ENCODE measurements around the gene KNDC1.
"Not testable (repeated sequence)": the region's sequence is repeated elsewhere in the genome, so short reads cannot be mapped to it uniquely, and the experiment has no call there.

KNDC1 gene

DNA sequence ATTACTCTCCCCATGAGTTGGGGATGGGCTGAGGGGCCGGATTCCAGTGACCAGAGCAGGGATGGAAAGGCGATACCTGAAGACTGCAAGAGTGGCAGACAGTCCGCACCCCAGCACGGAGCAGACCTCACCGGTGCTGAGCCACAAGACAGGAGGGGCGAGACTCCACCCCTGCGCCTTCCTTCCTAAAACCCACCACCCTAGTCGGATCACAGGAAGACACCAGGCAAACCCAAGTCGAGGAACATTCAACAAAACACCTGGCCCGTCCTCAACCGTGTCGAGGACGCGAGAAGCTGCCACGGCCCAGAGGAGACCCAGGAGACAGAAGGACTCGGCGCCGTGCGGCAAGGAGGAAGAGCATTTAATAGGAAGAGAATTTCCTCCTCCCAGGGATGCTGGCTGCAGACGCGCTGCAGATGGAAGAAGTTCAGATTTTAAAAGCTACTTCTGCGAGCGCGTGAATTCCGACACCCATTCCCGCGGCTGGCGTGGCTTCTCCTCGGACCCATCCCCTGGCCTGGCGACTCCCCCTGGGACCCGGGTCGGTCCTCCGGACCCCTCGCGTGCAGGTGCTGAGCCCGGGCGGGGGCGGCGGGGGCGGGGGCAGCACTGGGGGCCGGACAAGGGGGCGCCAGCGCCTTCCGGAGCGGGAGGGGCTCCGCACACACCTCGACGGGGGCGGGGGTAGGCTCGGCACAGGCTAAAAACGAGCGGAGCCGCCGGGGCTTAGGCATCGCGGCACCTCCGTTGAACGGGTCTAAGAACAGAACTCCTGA is 69.4 kb downstream of the KNDC1 start:
- DNase-seq = no peak

DNA sequence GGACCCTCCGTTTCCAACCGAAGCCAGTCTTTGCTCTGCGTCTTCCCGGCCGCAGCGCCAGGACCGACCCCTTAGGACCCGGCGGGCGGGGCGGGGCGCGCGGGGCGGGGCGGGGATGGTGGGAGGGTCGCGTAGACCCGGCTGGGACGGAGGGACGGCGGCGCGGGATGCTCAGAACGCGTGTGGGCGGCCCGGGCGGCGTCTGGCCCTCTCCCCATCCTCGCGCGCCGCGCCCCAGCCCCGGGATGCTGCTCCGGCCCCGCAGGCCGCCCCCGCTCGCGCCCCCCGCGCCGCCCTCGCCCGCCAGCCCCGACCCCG is 70.0 kb downstream of the KNDC1 start, which contains the start of gene UTF1:
TSS of gene UTF1 (plus strand) at position 174 of the 318 bp plus-strand sequence. CDS start at position 246, 72 bp downstream.
- DNase-seq = no peak

DNA sequence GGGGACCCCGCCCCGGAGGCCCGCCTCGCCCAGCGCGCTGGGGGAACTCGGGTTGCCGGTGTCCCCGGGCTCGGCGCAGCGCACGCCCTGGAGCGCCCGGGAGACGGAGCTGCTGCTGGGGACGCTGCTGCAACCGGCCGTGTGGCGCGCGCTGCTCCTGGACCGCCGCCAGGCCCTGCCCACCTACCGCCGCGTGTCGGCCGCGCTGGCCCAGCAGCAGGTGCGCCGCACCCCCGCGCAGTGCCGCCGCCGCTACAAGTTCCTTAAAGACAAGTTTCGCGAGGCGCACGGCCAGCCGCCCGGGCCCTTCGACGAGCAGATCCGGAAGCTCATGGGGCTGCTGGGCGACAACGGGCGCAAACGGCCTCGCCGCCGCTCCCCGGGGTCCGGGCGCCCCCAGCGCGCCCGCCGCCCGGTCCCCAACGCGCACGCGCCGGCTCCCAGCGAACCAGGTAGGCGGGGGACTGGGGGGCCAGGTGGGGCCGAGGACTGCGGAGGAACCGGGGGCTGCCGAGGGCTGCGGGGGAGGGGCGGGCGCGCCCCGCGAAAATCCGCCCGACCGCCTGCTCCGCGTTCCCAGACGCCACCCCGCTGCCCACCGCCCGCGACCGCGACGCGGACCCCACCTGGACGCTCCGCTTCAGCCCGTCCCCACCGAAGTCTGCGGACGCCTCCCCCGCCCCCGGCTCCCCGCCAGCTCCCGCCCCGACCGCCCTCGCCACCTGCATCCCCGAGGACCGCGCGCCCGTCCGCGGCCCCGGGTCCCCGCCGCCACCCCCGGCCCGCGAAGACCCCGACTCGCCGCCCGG is 70.6 kb downstream of the KNDC1 start:
- no peak for DNase-seq

DNA sequence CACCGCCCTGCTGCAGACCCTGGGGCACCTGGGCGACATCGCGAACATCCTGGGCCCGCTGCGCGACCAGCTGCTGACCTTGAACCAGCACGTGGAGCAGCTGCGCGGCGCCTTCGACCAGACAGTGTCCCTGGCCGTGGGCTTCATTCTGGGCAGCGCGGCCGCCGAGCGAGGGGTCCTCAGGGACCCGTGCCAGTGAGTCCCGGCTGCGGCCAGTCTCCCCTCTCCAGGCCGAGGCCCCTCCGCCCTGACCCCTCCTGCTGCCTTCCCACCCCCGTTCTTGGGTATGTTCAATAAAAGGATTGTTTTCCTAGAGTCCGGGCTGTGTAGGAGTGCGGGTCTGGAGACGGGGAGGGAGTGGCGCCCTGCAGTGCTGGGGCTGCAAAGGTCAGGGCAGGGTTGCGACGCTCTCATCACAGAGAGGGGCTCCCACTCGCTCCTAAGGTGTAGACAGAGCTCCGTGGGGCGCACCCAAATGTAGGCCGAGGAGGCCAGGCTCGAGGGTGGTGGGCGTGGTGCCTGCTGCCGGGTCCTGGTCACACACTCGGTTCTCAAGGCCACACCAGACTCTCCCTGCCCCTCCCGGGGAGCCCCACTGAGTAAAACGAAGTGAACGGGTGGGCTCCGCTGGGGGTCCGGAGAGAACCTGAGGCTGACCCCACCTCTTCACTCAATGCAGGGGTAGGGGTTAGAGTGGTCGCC is 71.4 kb downstream of the KNDC1 start:
- no peak for DNase-seq

DNA sequence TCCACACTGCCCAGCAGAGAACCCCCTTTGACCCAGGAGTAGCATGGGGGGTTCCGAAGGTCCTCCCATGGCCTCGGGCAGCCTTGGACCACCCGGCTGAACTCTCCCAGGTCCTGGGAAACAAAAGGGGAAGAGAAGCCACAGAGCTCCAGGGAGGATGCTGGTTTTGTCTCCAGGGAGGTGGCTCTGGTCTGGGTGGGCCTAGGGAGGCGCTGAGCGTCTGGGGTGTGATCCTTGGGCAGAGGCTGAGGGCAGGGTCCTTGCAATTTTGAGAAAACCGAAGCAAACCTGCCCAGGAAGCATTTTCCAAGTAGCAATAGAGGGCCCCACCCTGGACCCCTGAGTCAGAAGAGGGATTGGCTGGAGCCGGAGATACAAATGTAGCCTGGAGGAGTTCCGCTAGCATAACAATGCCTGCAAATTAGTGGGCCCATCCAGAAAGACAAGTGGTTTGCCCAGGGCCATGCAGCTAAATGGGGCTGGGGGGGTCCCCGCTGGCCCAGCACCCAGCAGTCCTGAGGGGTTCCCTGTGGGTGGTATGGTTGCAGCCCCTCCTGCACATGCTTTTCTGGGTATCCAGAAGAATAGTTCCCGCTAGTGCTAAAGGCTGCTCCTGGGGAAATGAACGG is 72.0 kb downstream of the KNDC1 start:
- DNase-seq = no peak

DNA sequence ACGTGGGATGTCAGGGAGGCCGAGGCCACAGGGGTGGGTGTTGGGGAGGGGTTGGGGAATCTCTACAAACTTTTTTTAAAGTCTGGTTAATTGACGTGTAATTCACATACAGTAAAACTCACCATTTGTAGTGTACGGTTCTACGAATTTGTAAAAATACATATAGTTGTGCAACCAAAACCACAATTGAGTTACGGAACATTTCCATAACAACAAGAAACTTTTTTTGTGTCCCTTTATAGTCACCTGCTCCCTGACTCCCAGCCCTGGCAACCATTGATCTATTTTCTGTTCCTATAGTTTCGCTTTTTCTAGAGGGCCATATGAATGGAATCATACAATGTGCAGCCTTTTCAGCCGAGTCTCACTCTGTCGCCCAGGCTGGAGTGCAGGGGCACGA is 74.8 kb downstream of the KNDC1 start:
- DNase-seq = not testable (repeated sequence)

DNA sequence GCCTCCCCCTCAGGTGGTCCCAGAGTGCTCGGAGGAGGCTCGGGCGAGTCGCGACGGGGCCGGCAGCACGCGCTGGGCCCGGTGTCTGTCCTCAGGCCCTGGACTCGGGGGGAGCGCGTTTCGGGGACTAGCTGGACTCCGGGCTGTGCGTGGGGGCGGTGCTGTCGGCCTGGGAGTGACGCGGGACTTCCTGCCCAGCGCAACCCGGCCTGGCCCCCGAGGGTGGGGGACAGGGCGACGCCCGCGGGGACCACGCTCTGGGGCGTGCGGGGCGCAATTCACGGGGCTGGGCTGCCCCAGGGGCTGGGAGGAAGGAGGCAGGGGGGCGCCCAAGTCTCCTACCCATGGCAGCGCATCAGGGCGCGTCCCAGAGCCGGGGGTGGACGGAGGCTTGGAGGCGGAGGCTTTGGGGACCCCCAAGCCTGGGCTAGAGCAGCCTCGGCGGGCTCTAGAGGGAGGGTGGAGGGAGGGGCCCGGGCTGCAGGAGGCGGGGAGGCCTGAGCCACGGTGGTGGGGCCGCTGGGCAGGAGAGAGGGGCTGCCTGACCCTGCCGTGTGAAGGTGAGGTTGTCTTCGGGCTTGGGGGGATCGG is 75.3 kb downstream of the KNDC1 start:
- no peak for DNase-seq

DNA sequence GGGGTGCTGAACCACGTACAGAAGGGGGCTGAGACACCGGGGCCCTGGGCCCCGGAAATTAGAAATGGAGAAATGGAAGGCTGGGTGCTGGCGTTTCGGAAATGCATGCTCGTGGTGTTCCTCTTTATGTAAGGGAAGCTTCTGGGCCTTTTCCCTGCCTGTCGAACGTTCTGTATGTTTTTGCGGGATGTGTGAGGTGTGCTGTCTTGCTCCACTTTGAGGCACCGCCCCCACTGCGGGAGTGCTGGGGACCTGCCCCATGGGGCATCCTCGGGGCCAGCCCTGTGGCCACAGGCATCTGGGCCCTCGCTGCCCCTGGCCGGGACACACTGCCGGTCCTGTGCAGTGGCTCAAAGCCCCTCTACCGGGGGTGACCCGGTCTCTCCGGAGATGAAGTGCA is 75.9 kb downstream of the KNDC1 start:
- DNase-seq = no peak

DNA sequence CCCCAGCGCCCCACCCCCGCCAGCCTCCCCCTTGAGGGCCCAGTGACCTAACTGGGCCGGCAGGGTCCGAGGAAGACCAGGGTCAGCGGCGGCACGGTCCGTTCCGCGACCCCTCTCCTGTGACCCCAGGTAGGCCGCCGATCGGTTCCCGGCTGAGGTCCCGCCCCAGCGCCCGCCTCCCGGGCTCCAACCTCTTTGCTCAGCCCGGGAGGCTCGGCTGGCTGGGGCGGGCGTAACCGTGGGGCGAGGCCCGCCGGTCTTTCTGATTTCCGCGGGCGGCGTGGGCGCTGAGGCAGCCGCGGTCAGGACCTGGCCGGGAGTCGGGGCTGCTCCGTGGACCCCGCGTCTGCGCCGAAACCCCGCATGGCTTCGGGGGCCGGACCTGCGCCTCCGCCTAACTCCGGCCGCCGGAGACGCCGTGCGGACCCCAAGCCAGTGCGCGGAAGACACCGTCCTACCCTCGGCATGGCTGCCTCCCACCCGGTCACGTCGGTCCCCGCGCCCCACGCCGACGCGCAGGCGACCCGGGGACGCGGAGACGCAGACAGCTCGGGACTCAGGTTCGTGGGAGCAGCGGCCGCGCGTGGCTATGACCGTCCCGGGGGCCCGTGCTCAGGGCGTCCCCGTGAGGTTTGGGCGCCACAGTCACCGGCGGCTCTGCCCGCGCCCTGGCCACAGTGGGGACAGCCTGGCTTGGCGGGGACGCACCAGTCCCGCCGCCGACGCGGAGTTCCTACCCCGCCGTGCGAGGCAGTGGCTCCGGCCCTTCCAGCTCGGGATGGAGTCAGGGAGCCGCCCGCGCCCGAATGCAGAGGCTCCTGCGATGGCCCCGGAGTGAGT is 76.6 kb downstream of the KNDC1 start:
- no peak for DNase-seq

DNA sequence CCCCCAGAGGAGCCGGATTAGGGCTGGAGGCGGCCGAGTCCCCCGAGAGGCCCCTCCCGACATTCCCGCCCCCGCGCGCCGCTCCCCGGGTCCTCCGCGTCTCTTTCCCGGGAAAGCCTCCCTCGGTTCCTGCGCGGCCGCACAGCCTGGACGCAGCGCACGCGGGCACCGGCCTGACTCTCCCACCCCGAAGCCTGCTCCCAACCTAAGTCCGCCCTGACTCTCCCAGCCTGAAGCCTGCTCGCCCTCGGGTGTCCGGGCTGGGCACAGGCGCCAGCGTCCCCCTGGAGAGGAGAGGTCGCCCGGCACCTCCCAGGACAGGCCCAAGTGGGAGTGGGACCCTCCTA is 77.2 kb downstream of the KNDC1 start:
- DNase-seq = no peak

DNA sequence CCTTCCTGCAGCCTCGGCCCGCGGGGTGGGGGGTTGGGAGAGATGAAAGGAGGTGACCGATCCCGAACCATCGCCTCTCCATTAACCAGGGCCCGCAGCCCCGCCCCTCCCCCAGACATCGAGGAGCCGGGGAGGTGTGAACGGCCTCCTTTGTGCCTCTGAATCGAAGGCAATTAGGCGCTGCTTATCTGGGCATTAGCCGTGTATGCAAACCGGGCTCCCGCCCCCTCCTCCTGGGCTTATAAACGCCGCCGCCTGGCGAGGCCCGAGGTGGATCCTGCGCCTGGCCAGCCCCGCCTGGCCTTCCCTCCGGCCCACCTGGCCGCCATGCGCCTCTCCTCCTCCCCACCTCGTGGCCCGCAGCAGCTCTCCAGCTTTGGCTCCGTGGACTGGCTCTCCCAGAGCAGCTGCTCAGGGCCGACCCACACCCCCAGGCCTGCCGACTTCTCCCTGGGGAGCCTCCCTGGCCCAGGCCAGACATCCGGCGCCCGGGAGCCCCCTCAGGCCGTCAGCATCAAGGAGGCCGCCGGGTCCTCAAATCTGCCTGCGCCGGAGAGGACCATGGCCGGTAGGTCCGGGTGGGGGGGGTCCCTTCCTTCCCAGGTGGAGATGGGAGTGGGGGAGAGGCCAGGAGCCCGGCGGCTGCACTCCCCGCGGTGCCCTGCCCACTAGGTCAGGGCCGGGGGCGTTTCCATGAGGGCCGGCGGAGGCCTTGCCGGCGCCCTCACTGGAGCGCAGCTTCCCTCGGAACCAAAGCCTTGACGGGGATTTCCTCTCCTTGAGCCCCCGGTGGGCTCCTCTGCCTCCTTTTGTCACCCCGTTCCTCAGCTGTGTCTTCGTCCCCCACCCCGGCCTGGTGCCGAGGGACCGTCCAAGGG is 77.8 kb downstream of the KNDC1 start, which contains the start of gene VENTX:
TSS of gene VENTX (plus strand) at position 268 of the 878 bp plus-strand sequence. CDS start at position 328, 60 bp downstream.
- no peak for DNase-seq

DNA sequence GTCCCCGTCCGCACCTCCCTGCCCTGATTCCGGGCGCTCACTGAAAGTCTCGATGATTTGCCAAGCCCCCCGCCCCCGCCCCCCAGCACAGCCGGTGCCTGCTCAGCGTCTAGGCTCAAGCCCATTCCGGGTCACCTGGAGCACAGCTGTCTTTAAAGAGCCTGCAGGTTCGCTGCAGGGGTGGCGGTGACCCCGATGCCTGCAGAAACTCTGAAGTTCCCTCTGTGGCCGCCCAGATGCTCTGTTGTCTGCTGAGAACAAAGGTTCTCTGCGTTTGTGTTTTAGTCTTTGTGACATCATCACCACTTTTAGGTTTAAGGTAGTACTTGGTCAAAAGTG is 78.4 kb downstream of the KNDC1 start:
- DNase-seq = no peak

DNA sequence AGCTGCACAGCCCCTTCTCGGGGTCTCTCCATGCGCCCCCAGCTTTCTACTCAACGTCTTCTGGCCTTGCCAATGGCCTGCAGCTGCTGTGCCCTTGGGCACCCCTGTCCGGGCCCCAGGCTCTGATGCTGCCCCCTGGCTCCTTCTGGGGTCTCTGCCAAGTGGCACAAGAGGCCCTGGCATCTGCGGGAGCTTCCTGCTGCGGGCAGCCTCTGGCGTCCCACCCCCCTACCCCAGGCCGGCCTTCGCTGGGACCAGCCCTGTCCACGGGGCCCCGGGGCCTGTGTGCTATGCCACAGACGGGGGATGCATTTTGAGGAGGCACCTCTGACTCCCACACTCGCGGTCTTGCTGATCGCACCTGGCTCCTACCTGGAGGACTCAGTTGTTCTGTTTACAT is 80.0 kb downstream of the KNDC1 start:
- no peak for DNase-seq

DNA sequence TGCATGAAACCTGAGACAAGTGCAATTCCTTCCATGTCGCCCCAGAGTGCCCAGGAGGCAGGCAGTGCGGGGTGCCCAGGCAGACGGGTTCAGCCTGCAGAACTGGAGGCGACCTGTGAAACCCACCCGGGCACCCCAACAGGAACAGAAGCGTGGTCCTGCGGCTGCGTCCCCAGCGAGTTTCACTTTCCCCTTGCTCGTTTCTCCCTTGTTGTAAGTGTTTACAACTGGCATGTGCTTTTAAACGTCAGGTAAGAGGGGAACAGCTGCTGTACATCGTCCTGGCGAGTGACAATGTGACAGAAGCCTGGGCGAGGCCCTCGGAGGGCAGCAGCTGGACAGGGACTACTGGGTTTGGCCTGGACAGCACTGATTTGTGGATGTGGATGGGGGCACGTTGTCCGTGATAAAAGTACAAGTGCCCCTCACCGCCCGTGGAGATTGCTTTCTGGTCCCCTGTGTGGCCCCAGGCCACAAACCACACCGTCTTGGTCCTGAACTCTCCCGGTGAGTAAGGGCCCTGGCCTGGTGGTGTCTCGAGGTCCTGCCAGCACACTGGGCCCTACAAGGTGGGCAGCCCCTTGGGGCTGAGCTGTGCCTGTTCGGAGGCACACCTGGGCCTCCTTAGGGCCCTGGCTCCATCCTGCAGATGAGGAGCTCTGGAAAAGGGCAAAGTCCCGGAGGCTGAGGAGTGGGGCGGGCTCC is 81.6 kb downstream of the KNDC1 start:
- no peak for DNase-seq

DNA sequence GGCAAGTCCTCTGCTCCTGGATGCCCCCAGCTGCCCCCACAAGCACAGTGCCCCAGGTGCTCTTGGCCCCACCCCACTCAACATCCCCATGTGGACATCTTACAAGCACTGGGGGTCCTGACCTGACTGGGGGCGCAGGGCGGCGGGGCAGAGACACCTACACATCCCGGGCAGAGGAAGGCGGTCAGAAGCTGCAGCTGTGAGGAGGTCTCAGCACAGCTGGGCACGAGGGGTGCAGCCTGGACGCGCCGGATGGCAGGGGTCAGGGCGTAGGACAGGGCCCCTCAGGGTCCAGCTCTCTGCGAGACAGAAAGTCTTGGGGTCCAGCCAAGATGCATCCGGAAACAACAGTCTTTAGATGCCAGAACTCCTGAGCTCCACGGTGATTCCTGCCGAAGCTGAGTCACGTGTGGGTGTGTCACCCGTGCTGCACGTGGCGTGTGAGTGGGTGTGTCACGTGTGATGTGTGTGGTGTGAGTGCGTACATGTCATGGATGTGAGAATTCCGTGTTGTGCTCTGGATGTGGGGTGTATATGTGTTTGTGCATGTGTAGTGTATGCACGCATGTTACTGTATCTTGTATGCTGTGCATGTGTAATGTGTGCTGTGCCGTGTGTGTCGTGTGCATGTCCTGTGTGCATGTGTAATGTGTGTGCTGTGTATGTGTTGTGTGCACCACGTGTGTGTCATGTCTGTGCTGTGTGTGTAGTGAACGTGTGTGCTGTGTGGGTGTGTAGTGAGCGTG is 82.8 kb downstream of the KNDC1 start:
- no peak for DNase-seq

DNA sequence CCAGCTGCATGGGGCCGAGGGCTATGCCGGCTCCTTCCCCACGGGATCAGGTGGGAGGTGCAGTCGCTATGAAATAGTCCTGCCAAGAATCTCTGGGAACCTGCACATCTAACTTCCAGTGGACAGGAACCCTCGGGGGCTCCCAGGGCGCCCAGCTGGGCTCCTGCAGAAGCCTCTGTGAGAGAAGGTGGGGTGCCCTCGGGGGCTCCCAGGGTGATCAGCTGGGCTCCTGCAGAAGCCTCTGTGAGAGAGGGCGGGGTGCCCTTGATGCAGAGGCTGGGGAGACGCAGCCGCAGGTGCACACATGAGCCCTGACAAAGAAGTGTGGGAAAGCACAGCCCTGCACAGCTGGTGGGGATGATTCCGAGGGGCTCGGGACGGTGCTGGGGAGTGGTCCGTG is 83.6 kb downstream of the KNDC1 start:
- DNase-seq = no peak

DNA sequence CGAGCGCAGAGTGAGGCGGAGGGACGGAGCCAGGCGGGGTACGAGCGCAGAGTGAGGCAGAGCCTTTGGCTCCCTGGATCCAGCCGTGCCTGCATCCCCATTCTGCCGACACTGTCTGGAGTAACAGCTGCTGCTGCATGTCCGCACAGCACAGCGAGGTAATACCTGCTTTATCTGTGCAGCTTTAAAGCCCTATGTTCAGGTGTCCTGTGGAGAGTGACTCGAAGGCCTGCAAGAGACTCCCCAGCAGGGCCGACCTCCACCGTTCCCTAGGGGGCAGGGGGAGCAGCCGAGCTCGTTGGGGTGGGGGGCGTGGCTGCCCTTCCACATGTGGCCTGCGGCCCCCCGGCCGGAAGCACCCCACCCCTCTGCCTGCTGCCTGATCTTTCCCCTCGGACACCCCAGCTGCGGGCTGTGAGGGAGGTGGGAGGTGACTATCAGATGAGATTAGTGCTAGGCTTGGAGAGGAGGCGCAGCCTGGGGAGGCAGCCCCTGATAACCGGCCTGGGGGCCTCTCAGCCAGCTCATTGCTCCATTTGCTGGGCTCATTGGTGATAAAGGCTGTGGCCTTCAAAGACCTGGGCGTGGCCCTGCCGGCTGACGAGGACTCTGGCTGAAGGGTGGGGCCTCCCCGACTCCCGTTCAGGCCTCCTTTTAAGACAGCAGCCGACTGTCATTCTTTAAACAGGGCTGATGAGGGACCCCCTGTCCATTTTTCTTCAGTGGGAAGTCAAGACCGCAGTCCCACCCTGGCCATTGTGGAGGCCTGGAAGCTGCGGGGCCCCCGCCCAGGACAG is 85.6 kb downstream of the KNDC1 start:
- DNase-seq = no peak

DNA sequence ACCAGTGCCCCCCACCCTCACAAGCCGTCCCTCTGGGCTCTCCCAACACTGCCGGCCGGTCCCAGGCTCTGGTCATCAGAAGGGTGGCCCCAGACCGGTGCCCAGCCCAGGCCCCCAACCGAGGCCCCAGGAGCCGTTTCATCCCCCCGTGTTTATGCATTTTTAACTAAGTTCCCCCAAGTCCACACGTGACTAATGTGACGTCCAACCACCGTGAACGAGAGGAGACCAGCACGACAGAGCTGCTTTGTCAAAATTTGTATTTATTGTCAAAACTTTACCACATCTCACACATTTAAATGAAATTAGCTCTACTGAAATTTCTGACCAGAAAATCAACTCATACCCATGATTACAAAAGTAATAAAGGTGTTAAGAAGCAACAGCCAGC is 86.2 kb downstream of the KNDC1 start:
- no peak for DNase-seq
